Adrenal gland (tissue), 12 donors: Measurements from ENCODE around the gene KCNN3. TPM values are rescaled to one million over a fixed set of nuclear protein-coding genes. Genes with fewer than 3 reads are reported as not detected.

Experiments used
- DNase-seq, 7 donors: peaks; one replicate each; pipeline ENCODE4 v3.0.0-alpha.2; 2019 to 2020
- H3K27ac ChIP-seq, 5 donors: fragments of 200-600 bp; sonication (generic) in 4 of 5; 1 replicate in 3 of 5; 2 replicates in 2 of 5; pipeline versions ENCODE4 v1.5.1 to v1.8.0; 2016 to 2020; ENCODE audit warnings: mild to moderate bottlenecking in 1 of 5
- H3K27me3 ChIP-seq: fragments of 200-600 bp; 2 replicates; pipeline ENCODE4 v1.8.0; 2021
- H3K36me3 ChIP-seq, 2 donors: fragments of 200-600 bp; replicated peaks in 1 of 2; 1 replicate in 1 of 2; 2 replicates in 1 of 2; pipeline versions ENCODE4 v1.5.1 to v1.8.0; 2018 to 2022
- H3K4me1 ChIP-seq, 2 donors: fragments of 200-600 bp; replicated peaks in 1 of 2; 1 replicate in 1 of 2; 2 replicates in 1 of 2; pipeline versions ENCODE4 v1.5.1 to v1.8.0; 2018 to 2021
- H3K4me3 ChIP-seq, 4 donors: fragments of 200-600 bp; sonication (generic) in 3 of 4; one replicate each; pipeline ENCODE4 v1.5.1; 2016 to 2018
- H3K9me3 ChIP-seq, 3 donors: fragments of 200-600 bp; sonication (generic) in 1 of 3; replicated peaks in 1 of 3; 1 replicate in 2 of 3; 2 replicates in 1 of 3; pipeline versions ENCODE4 v1.5.1 to v1.8.0; 2016 to 2021
- CTCF ChIP-seq, 6 experiments: fragments of 450-650 bp in 4 of 6; fragments of 200-600 bp in 2 of 6; sonication (generic) in 1 of 6; IDR thresholded peaks; 1 replicate in 5 of 6; 2 replicates in 1 of 6; pipeline versions ENCODE4 v1.5.1 to v1.8.0; 2016 to 2021; ENCODE audit warnings: antibody characterized with exemption in 6 of 6, mild to moderate bottlenecking in 2 of 6, moderate library complexity in 1 of 6
- POLR2A ChIP-seq, 2 donors: fragments of 450-650 bp; IDR thresholded peaks; one replicate each; pipeline ENCODE4 v1.6.1; 2017; ENCODE audit warnings: antibody characterized with exemption in 2 of 2, mild to moderate bottlenecking in 2 of 2, moderate library complexity in 1 of 2
- WGBS, 4 donors: extraction: QIAGEN DNeasy Blood & Tissue Kit in 2 of 4; methylation state at CpG; one replicate each; pipeline versions ENCODE4 v1.1.5 to v1.1.7; 2013 to 2017; 5-methylcytosine and 5-hydroxymethylcytosine counted together
- intact Hi-C, 2 donors: fragments of 100-400 bp; cut with DNase I; formaldehyde crosslinking; loops; one replicate each; pipeline versions ENCODE4 v1.14.1 to v1.15.0; 2022 to 2023
- polyA plus RNA-seq, 3 donors: library from polyadenylated mRNA; stranded (reverse); fragments of 200-250 nt in 2 of 3; fragments of 350-450 nt in 1 of 3; fragmentation: Illumina TruSeq in 1 of 3; extraction: RNeasy Lipid Tissue Mini Kit (QIAGEN cat#74804) in 1 of 3; gene quantifications; one replicate each; pipeline ENCODE4 v1.2.3, GENCODE V29; 2013 to 2014
- total RNA-seq, 9 donors: library from RNA; depleted of rRNA in 4 of 9; stranded (reverse); fragments of >200 nt in 4 of 9; fragments of 120-200 nt in 1 of 9; fragmentation: NEBNext Ultra II Directional in 1 of 9; extraction: Animal tissue kit (Norgen Biotek cat#: 25700) in 1 of 9; gene quantifications; one replicate each; pipeline versions ENCODE4 v1.1.0 to v1.2.4, GENCODE V29; 2013 to 2023
- donor health status: healthy with polysubstance abuse.
- donor health status: Bipolar disorder and iron deficiency.
- donor health status: DM: yes; HTN: yes; CAD: no.
- donor health status: DM: no; HTN: no; CAD: no.
- donor health status: DM: no; HTN: no; CAD: no.
- donor health status: DM: yes; HTN: yes; CAD: no.

Gene KCNN3
- total and polyA plus RNA-seq, 12 donors = 0.17 to 2.3 (median 0.97) TPM

DNA sequence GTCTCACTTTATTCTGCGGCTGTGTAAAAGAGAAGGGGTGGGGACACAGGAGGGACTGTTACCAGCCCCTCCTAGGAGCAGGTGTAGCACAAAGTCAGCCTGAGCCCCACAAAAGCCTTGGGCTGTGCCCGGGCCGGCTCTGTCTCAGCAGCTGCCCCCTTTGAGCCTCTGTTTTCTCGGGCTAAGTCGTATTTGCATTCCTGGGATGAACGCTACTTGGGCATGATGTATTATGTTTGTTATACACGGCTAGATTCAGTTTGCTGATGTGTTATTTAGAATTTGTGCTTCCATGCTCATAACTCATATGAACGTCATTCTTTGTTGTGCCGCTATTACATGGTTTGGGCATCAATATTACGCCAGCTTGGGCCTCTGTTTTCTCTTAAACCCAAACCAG lies 47.8 kb downstream of the KCNN3 start:
- no peak for TF ChIP-seq POLR2A (IDR thresholded peaks at IDR 0.05)
- no peaks in the 10 kb centered on the region for H3K9me3 ChIP-seq
- H3K27me3 ChIP-seq = no peaks in the 10 kb centered on the region
- H3K4me3 ChIP-seq = no peak overlapping the region
- H3K27ac ChIP-seq = no peak overlapping the region
- DNase-seq = no peak
- H3K4me1 ChIP-seq = no peaks in the 10 kb centered on the region
- WGBS, 4 donors = 82 to 95% (median 88%) methylated on average over 10 of the region's 10 CpGs
- intact Hi-C loops = no loop called here
- H3K36me3 ChIP-seq = no peaks in the 10 kb centered on the region

GRCh38 chr1:154821083-154821482 lies 49.0 kb downstream of the KCNN3 start:
- Histone ChIP-seq H3K9me3 (no peaks in the 10 kb centered on the region), H3K4me3 (no peak overlapping the region), H3K4me1 (no peaks in the 10 kb centered on the region), H3K36me3 (no peaks in the 10 kb centered on the region), H3K27ac (no peak overlapping the region), H3K27me3 (no peaks in the 10 kb centered on the region)
- TF ChIP-seq CTCF (IDR thresholded peaks at IDR 0.05) = no peak
- no peak for TF ChIP-seq POLR2A (IDR thresholded peaks at IDR 0.05)
- no peak for DNase-seq
- 73 to 87% (median 82%) methylated on average over 6 to 7 of the region's 7 CpGs for WGBS, 4 donors
- intact Hi-C loops = no loop called here

GRCh38 chr1:154820646-154821045 lies 49.4 kb downstream of the KCNN3 start:
- peak in 1 of 7 donors; percentile 9 for DNase-seq
- 70 to 92% (median 85%) methylated on average over 6 of the region's 6 CpGs for WGBS, 4 donors
- no peaks in the 10 kb centered on the region for H3K4me1 ChIP-seq
- H3K9me3 ChIP-seq = no peaks in the 10 kb centered on the region
- H3K27me3 ChIP-seq = no peaks in the 10 kb centered on the region
- H3K36me3 ChIP-seq = no peaks in the 10 kb centered on the region
- TF ChIP-seq CTCF (IDR thresholded peaks at IDR 0.05) (no peak), POLR2A (IDR thresholded peaks at IDR 0.05) (no peak)
- intact Hi-C loops = no loop called here
- H3K27ac ChIP-seq = no peak overlapping the region
- no peak overlapping the region for H3K4me3 ChIP-seq

GRCh38 chr1:154819628-154820590 lies 50.2 kb downstream of the KCNN3 start:
- H3K36me3 ChIP-seq = no peaks in the 10 kb centered on the region
- peak in 1 of 7 donors; percentile 12 for DNase-seq
- no peaks in the 10 kb centered on the region for H3K9me3 ChIP-seq
- 79 to 88% (median 85%) methylated on average over 5 to 7 of the region's 7 CpGs for WGBS, 4 donors
- intact Hi-C loops = no loop called here
- H3K4me3 ChIP-seq = no peak overlapping the region
- H3K27ac ChIP-seq = no peak overlapping the region
- H3K4me1 ChIP-seq = no peaks in the 10 kb centered on the region
- peak in 3 of 6 experiments; percentile 15 to 27 (median 16) for TF ChIP-seq CTCF (IDR thresholded peaks at IDR 0.05)
- no peak for TF ChIP-seq POLR2A (IDR thresholded peaks at IDR 0.05)
- no peaks in the 10 kb centered on the region for H3K27me3 ChIP-seq
